Transverse colon (tissue), 4 donors: Measurements from ENCODE around the gene CRABP2.

ENCODE experiments used
- EP300 ChIP-seq: sonication (generic); formaldehyde crosslinking; IDR thresholded peaks from one replicate; pipeline ENCODE4 v1.6.1; 2017; ENCODE audit warnings: antibody characterized with exemption, low read depth
- POLR2A ChIP-seq: fragments of 450-650 bp; IDR thresholded peaks from one replicate; pipeline ENCODE4 v1.6.1; 2016; ENCODE audit warnings: antibody characterized with exemption, mild to moderate bottlenecking, moderate library complexity
- POLR2AphosphoS5 ChIP-seq, 3 donors: sonication (generic); formaldehyde crosslinking; IDR thresholded peaks; one replicate each; pipeline ENCODE4 v1.6.1; 2016; ENCODE audit warnings: antibody characterized with exemption in 3 of 3
- TF ChIP-seq, protein P1 (sequence below), 5 experiments: fragments of 200-600 bp in 3 of 5; fragments of 450-650 bp in 2 of 5; sonication (generic) in 3 of 5; IDR thresholded peaks; 1 replicate in 2 of 5; 2 replicates in 3 of 5; pipeline ENCODE4 v1.5.1; 2016 to 2017; ENCODE audit warnings: antibody characterized with exemption in 5 of 5, inconsistent platforms in 3 of 5, mild to moderate bottlenecking in 2 of 5, moderate library complexity in 1 of 5

- no peak for TF ChIP-seq POLR2AphosphoS5 (IDR thresholded peaks at IDR 0.05)
- TF ChIP-seq, protein P1, sequence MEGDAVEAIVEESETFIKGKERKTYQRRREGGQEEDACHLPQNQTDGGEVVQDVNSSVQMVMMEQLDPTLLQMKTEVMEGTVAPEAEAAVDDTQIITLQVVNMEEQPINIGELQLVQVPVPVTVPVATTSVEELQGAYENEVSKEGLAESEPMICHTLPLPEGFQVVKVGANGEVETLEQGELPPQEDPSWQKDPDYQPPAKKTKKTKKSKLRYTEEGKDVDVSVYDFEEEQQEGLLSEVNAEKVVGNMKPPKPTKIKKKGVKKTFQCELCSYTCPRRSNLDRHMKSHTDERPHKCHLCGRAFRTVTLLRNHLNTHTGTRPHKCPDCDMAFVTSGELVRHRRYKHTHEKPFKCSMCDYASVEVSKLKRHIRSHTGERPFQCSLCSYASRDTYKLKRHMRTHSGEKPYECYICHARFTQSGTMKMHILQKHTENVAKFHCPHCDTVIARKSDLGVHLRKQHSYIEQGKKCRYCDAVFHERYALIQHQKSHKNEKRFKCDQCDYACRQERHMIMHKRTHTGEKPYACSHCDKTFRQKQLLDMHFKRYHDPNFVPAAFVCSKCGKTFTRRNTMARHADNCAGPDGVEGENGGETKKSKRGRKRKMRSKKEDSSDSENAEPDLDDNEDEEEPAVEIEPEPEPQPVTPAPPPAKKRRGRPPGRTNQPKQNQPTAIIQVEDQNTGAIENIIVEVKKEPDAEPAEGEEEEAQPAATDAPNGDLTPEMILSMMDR (IDR thresholded peaks at IDR 0.05) = no peak
- no peak for TF ChIP-seq POLR2A
- no peak for TF ChIP-seq EP300
These were observed 8.6 kb downstream of the CRABP2 start for GRCh38 chr1:156696755-156697154.
